KMS-11 (cell line): ENCODE results near the gene TRIM15.

ENCODE experiments used
- H2AFZ ChIP-seq: fragments of 200-600 bp; sonication (generic); 2 replicates; pipeline ENCODE4 v1.6.1; 2016; ENCODE audit warnings: antibody characterized with exemption, mixed run types, low read depth
- H3K27ac ChIP-seq: fragments of 200-600 bp; sonication (generic); 2 replicates; pipeline ENCODE4 v1.6.1; 2016; ENCODE audit warnings: mild to moderate bottlenecking, mixed run types
- H3K27me3 ChIP-seq: fragments of 200-600 bp; sonication (generic); 2 replicates; pipeline ENCODE4 v1.6.1; 2017; ENCODE audit warnings: mild to moderate bottlenecking, low read depth, mixed run types, moderate library complexity; ENCODE audit not compliant: insufficient read depth
- H3K36me3 ChIP-seq: fragments of 200-600 bp; sonication (generic); 2 replicates; pipeline ENCODE4 v1.6.1; 2017; ENCODE audit warnings: mild to moderate bottlenecking, mixed run types; ENCODE audit not compliant: insufficient read depth
- H3K4me1 ChIP-seq: fragments of 200-600 bp; sonication (generic); 2 replicates; pipeline ENCODE4 v1.6.1; 2016; ENCODE audit warnings: mild to moderate bottlenecking, low read depth, mixed run types; ENCODE audit not compliant: poor library complexity, severe bottlenecking
- H3K4me2 ChIP-seq: fragments of 200-600 bp; sonication (generic); 2 replicates; pipeline ENCODE4 v1.7.0; 2016; ENCODE audit warnings: mild to moderate bottlenecking, mixed run types
- H3K4me3 ChIP-seq: fragments of 200-600 bp; sonication (generic); IDR thresholded peaks from 2 replicates; pipeline ENCODE4 v1.6.1; 2017; ENCODE audit warnings: low read depth, low read length, mixed read lengths; ENCODE audit not compliant: insufficient read depth
- H3K79me2 ChIP-seq: fragments of 200-600 bp; sonication (generic); 2 replicates; pipeline ENCODE4 v1.6.1; 2016; ENCODE audit warnings: low read depth, mixed run types; ENCODE audit not compliant: insufficient read depth
- H3K9ac ChIP-seq: fragments of 200-600 bp; sonication (generic); 2 replicates; pipeline ENCODE4 v1.6.1; 2016; ENCODE audit warnings: mild to moderate bottlenecking, mixed run types
- H4K20me1 ChIP-seq: fragments of 200-600 bp; sonication (generic); 2 replicates; pipeline ENCODE4 v1.6.1; 2016; ENCODE audit warnings: mild to moderate bottlenecking, mixed run types; ENCODE audit not compliant: insufficient read depth
- CTCF ChIP-seq: fragments of 200-600 bp; sonication (generic); conservative IDR thresholded peaks from 2 replicates; pipeline ENCODE4 v1.6.1; 2017; ENCODE audit warnings: low read depth, mild to moderate bottlenecking, antibody characterized with exemption, low read length, moderate library complexity, mixed read lengths

TRIM15 gene

GRCh38 chr6:30130179-30130679 lies 33.1 kb upstream of the TRIM15 start:
- H3K27me3 ChIP-seq: no peaks in the 10 kb centered on the region
- H3K36me3 ChIP-seq: no peaks in the 10 kb centered on the region
- H3K4me3 ChIP-seq: no peak overlapping the region
- peak overlapping the region; percentile 52; the same call in 1 of the 2 replicates for H2AFZ ChIP-seq
- peak overlapping the region; percentile 20; the same call in 1 of the 2 replicates for H3K27ac ChIP-seq
- no peak for TF ChIP-seq CTCF
- H3K4me2 ChIP-seq: peak overlapping the region; percentile 43
- H3K79me2 ChIP-seq: no peaks in the 10 kb centered on the region
- no peak overlapping the region for H3K9ac ChIP-seq
- H4K20me1 ChIP-seq: no peaks in the 10 kb centered on the region
- H3K4me1 ChIP-seq: peaks cover 35% of the 10 kb centered on the region

GRCh38 chr6:30130887-30131862 lies 32.2 kb upstream of the TRIM15 start:
- Histone ChIP-seq H3K4me3 (no peak overlapping the region), H3K4me1 (peaks cover 44% of the 10 kb centered on the region), H3K4me2 (peak overlapping the region; percentile 43), H3K36me3 (no peaks in the 10 kb centered on the region), H3K27me3 (no peaks in the 10 kb centered on the region), H3K27ac (peak overlapping the region; percentile 20; the same call in 1 of the 2 replicates), H3K79me2 (no peaks in the 10 kb centered on the region), H2AFZ (peak overlapping the region; percentile 52), H4K20me1 (no peaks in the 10 kb centered on the region), H3K9ac (no peak overlapping the region)
- TF ChIP-seq CTCF: peak; percentile 98

GRCh38 chr6:30131947-30132497 lies 31.3 kb upstream of the TRIM15 start:
- Histone ChIP-seq H3K27me3 (no peaks in the 10 kb centered on the region), H3K4me3 (no peak overlapping the region), H3K79me2 (no peaks in the 10 kb centered on the region), H3K4me1 (peaks cover 52% of the 10 kb centered on the region), H3K36me3 (no peaks in the 10 kb centered on the region), H3K9ac (no peak overlapping the region), H2AFZ (no peak overlapping the region), H3K27ac (no peak overlapping the region), H3K4me2 (no peak overlapping the region), H4K20me1 (no peaks in the 10 kb centered on the region)
- TF ChIP-seq CTCF: no peak

- H3K27me3 ChIP-seq: no peaks in the 10 kb centered on the region
- H3K4me2 ChIP-seq: peak overlapping the region; percentile 44; the same call in 1 of the 2 replicates
- no peak overlapping the region for H3K27ac ChIP-seq
- H3K4me1 ChIP-seq: peaks cover 42% of the 10 kb centered on the region
- H4K20me1 ChIP-seq: no peaks in the 10 kb centered on the region
- TF ChIP-seq CTCF: no peak
- no peaks in the 10 kb centered on the region for H3K79me2 ChIP-seq
- H3K36me3 ChIP-seq: no peaks in the 10 kb centered on the region
- no peak overlapping the region for H2AFZ ChIP-seq
- no peak overlapping the region for H3K4me3 ChIP-seq
- H3K9ac ChIP-seq: no peak overlapping the region
Measured at GRCh38 chr6:30135147-30135546, 28.2 kb upstream of the TRIM15 start.
